KBM-7 (cell line): ENCODE measurements around the gene TANC1.

Experiments used
- DNase-seq: peaks from one replicate; pipeline ENCODE4 v3.0.0-alpha.2; 2015
- in situ Hi-C: fragments of 300-500 bp; cut with MboI; formaldehyde crosslinking; loops from 2 replicates; pipeline ENCODE4 v1.14.3; 2020; ENCODE audit warnings: low sequenced_read_pairs, low pct_unique_long_range_greater_than_20kb, mixed read lengths

The TANC1 gene

DNA sequence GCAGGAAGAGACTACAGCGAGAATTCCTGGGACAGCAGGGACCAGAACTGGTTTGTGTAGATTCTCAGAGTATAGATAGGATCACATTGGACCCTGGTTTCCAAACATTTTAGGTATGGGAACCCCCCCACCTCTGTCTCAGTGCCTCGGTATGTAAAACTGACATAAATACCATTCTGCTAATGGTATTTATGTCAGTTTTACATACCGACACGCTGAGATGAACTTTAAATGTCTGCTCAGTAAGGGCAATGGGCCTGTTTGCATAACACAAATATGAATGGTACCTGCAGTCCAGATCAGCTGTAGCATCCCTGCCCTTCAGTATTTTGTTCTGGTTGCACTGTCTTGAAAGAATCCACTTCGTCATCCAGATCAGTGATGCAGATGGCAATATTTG lies 244.9 kb downstream of the TANC1 start:
- DNase-seq = no peak
- in situ Hi-C loops = no loop called here

DNA sequence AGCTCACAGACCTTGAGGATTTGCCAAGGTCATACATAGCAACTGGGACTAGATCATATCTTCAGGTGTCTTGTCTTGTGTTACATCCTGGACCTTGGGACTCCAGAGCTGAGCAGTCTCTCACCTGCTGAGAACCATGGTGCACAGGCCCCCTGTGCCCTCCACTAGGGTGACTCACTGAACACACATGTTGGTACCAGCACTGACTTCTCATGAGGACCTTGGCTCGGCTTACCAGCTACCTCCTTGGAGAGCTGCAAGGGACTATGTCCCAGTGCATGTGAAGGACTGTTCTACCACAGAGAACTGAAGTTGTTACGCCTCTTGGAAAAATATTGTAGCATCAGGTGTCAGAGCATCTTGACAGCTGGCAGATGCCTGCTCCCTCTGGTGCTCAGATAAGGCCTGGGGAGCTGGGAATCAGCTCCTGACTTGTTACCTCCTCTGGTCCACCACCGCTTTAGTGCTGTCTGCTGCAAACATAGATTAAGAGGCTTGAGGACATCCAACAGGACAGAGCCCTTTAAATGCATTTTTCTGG lies 246.0 kb downstream of the TANC1 start:
- in situ Hi-C loops = no loop called here
- no peak for DNase-seq

DNA sequence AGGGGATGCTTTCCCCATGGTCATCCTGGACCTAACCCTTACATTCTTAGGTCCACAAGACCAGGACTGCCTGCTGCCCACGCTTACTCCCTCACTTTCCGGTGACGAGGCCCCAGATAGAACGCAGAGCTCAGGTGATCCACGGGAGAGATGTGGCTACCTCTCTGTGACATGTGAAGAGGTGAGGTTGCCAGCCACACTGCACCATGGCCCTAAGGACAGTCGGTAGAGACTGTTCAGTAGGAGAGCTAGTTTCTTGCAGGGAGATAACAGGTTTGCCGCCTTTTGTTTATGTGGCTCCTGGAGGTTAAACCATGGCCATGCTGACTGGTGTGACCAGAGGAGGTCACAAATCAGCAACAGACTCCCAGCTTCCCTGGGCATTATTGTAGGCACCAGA lies 246.7 kb downstream of the TANC1 start:
- no peak for DNase-seq
- in situ Hi-C loops = no loop called here

DNA sequence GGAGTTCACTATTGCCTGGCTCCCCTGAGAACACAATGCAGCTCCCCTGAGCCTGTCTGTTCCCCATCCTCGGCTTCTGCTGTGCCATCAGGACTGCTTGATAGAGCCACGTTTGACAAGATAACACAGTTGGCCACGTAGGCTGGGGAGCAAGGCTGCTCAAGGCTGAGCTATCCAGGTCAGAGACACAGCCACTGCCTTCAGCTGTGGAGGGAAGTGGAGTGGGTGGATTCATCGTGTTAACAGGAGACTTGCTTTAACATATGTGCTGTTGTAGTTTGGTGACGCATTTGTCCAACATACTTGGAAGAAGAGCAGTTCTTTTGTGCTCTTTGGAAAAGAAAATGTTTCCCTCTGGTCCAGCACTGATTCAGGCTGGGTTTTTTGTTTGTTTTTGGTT lies 249.2 kb downstream of the TANC1 start:
- in situ Hi-C loops = no loop called here
- DNase-seq = no peak

DNA sequence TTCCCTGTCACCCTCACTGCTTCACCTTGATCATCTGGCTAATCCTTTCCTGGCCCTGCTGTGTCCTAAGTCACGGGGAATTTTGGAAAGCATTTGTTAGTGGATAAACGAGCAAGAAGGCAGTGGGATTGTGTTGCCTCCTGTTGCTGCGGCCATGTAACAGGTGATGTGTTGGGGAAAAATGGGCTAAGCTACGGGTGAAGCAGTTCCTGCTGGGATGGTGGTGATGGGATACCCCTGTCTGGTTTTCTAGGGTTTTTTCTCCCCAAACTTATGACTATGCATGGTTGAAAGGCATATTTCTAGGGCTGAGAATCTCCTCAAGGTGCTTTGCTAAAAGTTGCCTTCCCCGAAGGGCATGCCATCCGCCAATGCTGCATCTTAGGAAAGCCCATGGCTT lies 249.9 kb downstream of the TANC1 start:
- DNase-seq = no peak
- in situ Hi-C loops = no loop called here

DNA sequence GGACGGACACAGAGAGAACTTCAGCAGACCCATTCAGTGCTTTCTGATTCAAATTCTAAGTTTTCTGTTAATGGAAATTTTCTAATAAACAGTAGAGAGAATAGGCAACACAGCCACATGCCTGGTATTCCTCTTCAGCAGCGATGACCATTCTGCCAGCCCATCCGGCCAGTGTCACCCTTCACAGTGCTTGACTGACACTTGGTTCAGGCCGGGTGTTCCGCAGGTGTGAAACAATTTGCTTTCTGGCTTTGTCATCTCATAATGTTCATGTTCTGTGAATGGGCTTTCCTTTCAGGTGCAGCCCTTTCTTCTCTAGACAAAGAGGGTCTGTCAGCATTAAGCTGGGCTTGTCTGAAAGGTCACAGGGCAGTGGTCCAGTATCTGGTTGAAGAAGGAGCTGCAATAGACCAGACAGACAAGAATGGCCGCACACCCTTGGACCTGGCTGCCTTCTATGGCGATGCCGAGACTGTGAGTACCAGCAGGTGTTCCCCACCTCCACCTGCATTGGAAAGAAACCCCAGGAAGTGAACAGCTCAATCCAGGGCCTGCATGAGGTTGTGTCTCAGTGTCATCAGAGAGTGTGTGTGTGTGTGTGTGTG lies 251.1 kb downstream of the TANC1 start:
- in situ Hi-C loops = no loop called here
- DNase-seq = no peak

DNA sequence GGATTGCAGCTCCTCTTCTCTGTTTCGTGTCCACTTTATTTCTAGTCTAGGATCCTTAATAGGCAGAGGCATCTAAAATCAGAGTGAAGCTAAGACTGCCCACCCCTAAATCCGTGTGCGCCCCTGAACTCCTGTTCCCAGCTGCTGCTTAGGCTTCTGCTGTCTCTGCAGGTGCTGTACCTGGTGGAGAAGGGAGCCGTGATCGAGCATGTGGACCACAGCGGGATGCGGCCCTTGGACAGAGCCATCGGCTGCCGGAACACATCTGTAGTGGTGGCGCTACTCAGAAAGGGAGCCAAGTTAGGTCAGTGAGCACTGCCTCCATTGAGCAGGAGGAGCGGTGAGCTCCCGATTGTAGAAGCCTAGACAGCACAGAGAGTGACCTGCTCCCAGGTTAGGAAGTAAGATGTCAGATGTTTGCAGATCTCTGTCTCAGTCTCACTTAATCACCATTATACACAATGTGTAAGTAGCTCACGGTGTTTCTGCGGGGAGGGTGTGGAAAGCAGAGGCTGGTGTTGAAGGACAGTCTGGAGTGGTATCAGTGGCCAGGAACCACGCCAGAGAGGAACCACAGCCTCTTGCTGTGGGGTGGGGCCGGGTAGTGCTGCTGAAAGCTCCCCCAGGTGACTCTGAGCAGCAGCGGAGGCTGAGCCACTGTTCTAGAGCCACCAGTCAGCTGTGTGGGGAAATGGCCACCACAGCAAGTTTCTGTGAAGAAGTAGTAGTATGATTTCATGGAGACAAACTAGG lies 255.8 kb downstream of the TANC1 start:
- in situ Hi-C loops = no loop called here
- DNase-seq = no peak

DNA sequence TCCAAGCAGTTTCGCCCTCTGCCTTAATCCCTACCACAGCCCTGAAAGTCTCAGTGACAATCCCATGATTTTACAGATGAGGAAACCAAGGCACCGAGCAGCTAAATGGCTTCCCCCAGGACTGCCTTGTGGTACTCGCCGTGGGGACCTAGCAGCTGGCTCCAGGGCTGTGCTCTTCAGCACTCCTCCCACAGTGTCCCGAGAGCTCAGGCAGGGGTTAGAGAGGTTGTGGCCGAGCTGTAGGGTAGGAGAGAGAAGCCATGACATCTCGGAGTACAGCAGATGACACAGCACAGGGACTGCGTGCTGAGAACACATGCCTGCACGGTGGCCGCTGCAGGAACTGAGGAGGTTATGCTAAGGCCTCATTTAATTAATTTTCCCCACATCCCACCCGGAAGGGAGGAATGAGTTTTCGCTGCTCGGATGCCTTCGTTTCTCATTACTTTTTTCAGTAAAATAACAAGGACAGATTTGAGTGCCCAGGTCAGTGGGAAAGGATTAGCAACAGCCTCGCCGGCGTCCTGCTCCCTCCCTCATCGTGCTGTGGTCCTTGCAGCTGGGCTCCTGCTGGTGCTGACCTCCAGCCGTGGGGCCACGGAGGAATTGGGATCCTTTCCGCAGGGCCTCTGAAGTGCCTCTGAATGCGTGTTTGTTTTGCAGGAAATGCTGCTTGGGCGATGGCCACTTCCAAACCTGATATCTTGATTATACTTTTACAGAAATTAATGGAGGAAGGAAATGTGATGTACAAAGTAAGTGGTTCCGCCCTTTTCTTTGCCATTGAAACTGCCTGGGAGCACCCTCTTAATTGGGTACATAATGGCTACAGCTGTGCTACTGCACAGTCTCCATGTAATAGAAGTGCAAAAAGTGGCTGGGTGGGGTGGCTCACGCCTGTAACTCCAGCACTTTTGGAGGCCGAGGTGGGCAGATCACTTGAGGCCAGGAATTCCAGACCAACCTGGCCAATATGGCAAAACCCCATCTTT lies 256.9 kb downstream of the TANC1 start:
- in situ Hi-C loops = no loop called here
- no peak for DNase-seq

DNA sequence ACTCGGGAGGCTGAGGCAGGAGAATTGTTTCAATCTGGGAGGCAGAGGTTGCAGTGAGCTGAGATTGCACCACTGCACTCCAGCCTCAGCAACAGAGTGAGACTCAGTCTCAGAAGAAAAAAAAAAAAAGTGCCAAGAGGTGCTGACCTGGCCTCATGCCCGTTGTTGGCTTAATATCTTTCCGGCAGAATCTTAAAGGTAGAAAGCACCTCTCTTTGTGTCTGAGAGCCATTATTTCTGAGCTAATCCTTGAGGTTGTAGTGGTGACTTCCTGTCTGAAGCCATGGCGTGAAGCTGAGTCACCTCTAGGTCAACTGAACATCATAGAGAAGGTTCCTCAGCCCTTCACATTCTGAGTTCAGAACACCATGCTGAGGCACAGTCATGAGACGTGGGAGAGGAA lies 257.6 kb downstream of the TANC1 start:
- peak; percentile 53 for DNase-seq
- in situ Hi-C loops = no loop called here

DNA sequence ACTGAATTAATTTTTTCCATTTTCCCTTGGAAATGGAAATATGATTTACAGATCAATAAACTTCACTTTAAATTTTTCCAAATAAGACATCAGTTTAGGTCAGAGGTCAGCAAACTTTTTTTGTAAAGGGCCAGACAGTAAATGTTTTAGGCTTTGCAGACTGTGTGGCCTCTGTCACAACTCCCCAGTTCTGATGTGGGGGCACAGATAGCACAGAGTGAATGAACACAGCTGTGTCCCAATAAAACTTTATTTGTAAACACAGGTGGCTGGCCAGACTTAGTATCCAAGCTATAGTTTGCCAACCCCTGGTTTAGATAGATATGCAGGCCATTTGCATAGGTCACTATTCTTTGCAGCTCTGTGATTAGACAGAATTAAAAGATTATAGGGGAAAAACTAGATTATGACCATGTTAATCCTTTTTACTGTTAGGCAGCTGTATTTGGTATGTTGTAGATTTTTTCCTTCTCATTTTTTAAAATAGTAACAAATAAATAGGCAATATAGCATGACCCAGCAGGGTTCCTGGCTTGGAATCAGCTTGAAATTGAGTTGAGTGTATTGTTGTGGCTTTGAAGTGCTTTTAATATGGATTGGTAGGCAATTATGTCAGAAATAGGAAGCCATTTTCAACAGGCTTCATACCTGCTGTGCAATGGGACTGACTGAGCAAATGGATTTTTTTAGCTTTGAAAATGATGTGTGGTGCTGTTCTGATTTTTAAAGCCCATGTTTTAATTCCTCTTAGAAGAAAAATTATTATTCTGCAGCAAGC lies 258.4 kb downstream of the TANC1 start:
- DNase-seq = no peak
- in situ Hi-C loops = no loop called here

DNA sequence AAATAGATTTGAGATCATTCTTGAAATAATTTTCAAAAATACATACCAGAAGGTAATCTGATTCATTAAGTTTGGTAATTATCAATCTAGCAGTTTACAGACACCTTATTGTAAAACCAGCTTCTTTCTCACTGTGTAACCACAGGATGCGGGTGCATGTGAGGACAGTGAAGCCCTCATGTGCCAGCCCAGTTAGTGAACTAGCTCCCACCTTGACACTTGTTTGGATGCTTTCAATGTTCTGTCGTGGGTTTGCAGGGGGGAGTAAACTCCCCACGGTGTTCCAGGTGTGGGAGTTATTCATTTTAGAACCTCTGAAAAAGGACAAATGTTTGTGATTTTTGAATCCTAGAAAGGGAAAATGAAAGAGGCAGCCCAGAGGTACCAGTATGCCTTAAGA lies 259.0 kb downstream of the TANC1 start:
- no peak for DNase-seq
- in situ Hi-C loops = no loop called here

DNA sequence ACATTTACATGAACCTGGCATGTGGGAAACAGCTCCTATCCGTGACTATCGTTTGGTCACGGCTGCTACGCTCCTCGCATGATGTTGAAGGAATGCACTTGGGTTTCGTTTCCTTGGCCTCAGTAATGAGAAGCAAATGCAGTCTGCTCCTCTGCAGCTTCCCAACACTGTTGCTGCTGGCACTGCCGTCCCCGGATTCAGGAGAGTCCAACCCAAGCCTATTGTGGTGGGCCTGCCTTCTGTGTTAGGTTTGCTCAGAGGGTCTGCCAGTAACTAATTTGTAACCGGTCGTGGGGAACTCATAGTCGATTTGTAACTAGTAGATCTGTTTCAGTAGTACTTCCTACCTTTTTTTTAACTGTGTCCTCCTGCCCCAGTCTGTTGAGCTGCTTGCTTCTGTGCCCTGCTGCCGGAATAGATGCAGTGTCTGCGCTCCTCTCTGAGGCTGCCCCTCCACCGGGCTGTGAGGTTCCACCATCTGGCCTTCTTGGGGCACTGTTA lies 259.7 kb downstream of the TANC1 start:
- in situ Hi-C loops = no loop called here
- no peak for DNase-seq

DNA sequence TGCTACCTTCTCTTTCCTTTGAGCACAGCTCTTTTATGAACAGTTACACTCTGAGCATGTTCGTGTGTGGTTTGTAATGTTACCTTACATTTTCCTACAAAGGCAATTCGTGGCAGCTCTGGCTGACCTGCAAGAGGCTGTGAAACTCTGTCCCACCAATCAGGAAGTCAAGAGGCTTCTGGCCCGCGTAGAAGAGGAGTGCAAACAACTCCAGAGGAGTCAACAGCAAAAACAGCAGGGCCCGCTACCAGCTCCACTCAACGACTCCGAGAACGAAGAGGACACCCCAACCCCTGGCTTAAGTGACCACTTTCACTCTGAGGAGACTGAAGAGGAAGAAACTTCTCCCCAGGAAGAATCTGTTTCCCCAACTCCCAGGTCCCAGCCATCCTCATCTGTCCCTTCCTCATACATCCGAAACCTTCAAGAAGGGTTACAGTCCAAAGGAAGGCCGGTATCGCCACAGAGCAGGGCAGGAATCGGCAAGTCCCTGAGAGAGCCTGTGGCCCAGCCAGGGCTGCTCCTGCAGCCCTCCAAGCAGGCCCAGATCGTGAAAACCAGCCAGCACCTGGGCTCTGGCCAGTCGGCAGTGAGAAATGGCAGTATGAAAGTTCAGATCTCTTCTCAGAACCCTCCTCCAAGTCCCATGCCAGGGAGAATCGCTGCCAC lies 261.2 kb downstream of the TANC1 start:
- in situ Hi-C loops = no loop called here
- no peak for DNase-seq

DNA sequence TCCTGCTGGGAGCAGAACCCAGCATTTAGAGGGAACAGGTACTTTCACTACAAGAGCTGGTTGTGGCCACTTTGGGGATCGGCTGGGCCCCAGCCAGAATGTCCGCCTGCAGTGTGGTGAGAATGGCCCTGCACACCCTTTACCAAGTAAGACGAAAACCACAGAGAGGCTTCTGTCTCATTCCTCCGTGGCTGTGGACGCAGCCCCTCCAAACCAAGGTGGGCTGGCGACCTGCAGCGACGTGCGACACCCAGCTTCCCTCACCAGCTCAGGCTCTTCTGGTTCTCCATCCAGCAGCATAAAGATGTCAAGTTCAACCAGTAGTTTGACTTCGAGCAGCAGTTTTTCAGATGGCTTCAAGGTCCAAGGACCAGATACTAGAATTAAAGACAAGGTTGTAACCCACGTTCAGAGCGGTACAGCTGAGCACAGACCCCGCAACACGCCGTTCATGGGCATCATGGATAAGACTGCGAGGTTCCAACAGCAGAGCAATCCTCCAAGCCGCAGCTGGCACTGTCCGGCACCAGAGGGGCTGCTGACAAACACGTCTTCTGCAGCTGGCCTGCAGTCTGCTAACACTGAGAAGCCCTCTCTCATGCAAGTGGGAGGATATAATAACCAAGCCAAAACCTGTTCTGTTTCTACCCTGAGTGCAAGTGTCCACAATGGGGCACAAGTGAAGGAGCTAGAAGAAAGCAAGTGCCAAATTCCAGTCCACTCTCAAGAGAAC lies 261.9 kb downstream of the TANC1 start:
- in situ Hi-C loops = no loop called here
- no peak for DNase-seq

DNA sequence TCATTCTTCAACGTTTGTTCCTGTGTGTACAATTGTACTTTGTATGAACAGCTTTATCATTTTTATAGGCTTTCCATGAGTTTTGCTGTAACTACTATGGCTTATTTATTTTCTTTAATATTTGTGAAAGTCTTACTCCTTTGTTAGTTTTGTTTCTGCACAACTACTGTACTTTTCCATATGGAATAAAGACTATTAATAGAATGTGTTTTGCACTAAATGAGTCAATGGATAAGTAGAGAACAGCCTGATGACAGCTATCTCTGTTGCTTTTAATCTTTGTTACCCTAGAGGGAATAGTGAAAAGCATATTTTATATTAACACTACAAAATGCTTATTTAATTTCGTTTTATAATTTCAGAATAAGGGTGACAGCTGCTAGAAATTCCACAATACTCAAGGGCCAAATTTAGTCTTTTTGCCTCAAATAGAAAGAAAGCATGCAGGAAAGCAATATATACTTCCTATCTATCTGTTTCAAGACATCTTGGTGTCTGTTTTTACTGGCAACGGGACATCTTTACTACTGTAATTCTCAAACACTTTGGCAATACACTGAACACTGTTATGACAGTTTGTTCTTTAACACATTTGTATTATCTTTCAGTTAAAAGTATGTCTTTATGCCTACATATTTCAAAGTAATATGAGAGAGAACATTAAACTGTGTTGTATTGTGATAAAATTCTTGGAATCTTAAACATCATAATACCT lies 264.2 kb downstream of the TANC1 start:
- DNase-seq = no peak
- in situ Hi-C loops = no loop called here

DNA sequence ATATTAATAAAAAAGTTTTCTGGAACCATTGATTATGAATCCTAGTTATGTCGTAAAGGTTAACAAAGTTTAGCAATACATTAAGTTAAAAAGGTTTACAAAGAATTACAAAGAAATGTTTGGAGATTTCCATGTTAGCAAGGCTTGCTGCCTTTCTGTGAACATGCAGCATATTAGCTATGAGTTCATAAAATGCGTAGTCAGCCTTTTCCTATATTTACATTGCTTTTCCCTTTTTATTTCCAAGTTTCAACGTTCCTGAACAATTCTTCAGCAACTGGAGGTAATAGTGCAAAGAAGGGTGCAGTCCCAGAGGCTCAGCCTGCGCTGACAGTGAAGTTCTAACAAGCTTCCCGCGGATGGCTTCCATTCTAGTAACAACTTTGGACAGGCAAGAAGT lies 266.4 kb downstream of the TANC1 start:
- in situ Hi-C loops = no loop called here
- no peak for DNase-seq

DNA sequence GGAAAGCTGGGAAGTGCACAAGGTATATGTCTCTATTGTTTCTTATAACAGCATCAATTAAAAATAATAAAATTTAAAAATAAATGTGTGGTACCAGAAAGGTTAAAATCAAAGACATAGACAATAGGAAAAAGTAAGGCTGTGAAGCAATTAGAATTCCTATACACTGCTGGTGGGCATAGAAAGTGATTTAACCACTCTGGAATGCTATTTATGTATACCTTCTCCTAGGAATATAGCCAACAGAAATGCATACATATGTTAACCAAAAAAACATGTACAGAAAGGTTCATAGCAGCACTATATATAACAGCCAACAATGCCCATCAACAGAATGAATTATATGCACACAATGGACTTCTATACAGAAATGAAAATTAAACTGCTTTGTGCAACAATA lies 275.1 kb downstream of the TANC1 start:
- no peak for DNase-seq
- in situ Hi-C loops = no loop called here
